ENCODE data around the gene TRIO.

The TRIO gene

DNA sequence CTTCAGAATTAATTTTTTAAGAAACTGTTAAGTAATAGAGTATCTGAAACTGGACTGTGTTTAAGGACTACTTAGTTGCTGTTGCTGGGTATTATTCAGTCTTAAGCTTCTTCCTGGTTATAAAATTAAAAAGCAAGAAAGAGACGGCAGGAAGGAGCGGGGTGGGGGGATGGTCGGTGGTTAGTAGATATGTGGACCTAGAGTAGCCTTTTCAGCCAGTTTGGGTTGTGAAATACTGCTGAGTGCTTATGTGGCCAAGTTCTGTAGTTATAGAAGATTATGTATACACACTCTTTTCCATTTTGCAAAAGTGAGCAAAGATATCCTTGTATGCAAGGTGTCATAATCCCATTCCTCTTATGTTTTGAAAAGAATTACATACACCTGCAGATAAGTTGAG, 28.5 kb downstream of the TRIO start:
- DNase-seq (ENCODE audit: extremely low spot score), result no peak
- ChIA-PET CTCF (interaction anchor here (0.9 kb wide), 1 partner anchor 9 kb away, joined by 4 read pairs; no protein-coding TSS in a partner anchor), POLR2A (no interaction called here)
- TF ChIP-seq BHLHE40 (IDR thresholded peaks at IDR 0.05; ENCODE audit: borderline replicate concordance) (no peak), CTBP1 (IDR thresholded peaks at IDR 0.05; ENCODE audit: borderline replicate concordance) (no peak)

- ChIA-PET POLR2A (interaction anchor here (1.4 kb wide), 1 partner anchor 15 kb away, joined by 4 read pairs; no protein-coding TSS in a partner anchor), CTCF (interaction anchor here (0.6 kb wide), 1 partner anchor 193 kb away, joined by 3 read pairs; no protein-coding TSS in a partner anchor)
- DNase-seq (ENCODE audit: extremely low spot score), result no peak
- TF ChIP-seq FOXA1 (IDR thresholded peaks at IDR 0.05), result no peak
- TF ChIP-seq, protein P1, sequence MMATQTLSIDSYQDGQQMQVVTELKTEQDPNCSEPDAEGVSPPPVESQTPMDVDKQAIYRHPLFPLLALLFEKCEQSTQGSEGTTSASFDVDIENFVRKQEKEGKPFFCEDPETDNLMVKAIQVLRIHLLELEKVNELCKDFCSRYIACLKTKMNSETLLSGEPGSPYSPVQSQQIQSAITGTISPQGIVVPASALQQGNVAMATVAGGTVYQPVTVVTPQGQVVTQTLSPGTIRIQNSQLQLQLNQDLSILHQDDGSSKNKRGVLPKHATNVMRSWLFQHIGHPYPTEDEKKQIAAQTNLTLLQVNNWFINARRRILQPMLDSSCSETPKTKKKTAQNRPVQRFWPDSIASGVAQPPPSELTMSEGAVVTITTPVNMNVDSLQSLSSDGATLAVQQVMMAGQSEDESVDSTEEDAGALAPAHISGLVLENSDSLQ (IDR thresholded peaks at IDR 0.05), result peak; percentile 53
Measured at GRCh38 chr5:14172149-14172795, 29.1 kb downstream of the TRIO start.

GRCh38 chr5:14173377-14174229, 30.5 kb downstream of the TRIO start:
- CTCF ChIA-PET, result interaction anchor here (0.6 kb wide), 1 partner anchor 9 kb away, joined by 3 read pairs; no protein-coding TSS in a partner anchor
- POLR2A ChIA-PET, result interaction anchor here (1.2 to 1.4 kb wide), 2 partner anchors 17 to 20 kb away, joined by 3 to 4 read pairs; no protein-coding TSS in a partner anchor
- no peak for DNase-seq (ENCODE audit: extremely low spot score)
- TF ChIP-seq BHLHE40 (IDR thresholded peaks at IDR 0.05; ENCODE audit: borderline replicate concordance), result no peak
- TF ChIP-seq, protein P1 (IDR thresholded peaks at IDR 0.05), result peak; percentile 62

- TF ChIP-seq HDGF (IDR thresholded peaks at IDR 0.05; ENCODE audit: borderline replicate concordance) (no peak), SUZ12 (IDR thresholded peaks at IDR 0.05) (no peak), FOXA1 (IDR thresholded peaks at IDR 0.05) (no peak), SP1 (IDR thresholded peaks at IDR 0.05) (no peak), LEF1 (IDR thresholded peaks at IDR 0.05; ENCODE audit: borderline replicate concordance) (no peak), FOXK2 (IDR thresholded peaks at IDR 0.05) (no peak), CTBP1 (IDR thresholded peaks at IDR 0.05; ENCODE audit: borderline replicate concordance) (no peak), L3MBTL2 (conservative IDR thresholded peaks at IDR 0.05) (no peak), FOXM1 (IDR thresholded peaks at IDR 0.05; ENCODE audit: borderline replicate concordance) (no peak), ELF4 (IDR thresholded peaks at IDR 0.05) (no peak), NFRKB (IDR thresholded peaks at IDR 0.05) (no peak), ZNF384 (IDR thresholded peaks at IDR 0.05) (no peak), ARNT (IDR thresholded peaks at IDR 0.05) (no peak), BHLHE40 (IDR thresholded peaks at IDR 0.05; ENCODE audit: borderline replicate concordance) (no peak), TARDBP (IDR thresholded peaks at IDR 0.05) (no peak)
- TF ChIP-seq, protein P1 (IDR thresholded peaks at IDR 0.05), result no peak
- ChIA-PET POLR2A (interaction anchor here (1.2 kb wide), 1 partner anchor 21 kb away, joined by 3 read pairs; no protein-coding TSS in a partner anchor), CTCF (interaction anchor here (0.6 to 0.9 kb wide), 2 partner anchors 8 to 9 kb away, joined by 3 to 4 read pairs; no protein-coding TSS in a partner anchor)
- DNase-seq (ENCODE audit: extremely low spot score), result no peak
Measured at GRCh38 chr5:14174230-14174636, 31.1 kb downstream of the TRIO start.

DNA sequence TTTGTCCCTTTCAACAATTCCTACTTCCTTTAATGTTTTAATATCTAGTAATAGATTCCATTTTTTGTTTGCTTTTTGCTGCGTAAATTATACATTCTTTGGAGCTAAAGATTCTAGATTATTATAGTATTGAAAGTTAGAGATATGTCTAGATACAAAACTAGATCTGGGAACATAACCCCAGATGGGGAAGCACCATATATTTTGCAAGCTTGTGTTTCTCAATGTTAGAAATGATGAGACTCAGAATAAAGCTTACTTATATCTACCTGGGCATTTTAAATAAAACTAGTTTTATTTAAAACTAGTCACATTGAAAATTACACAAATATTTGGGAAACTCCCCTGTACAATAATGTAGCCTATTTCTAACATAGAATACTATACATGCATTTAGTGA, 32.2 kb downstream of the TRIO start:
- POLR2A ChIA-PET, result interaction anchor here (1.0 kb wide), 1 partner anchor 19 kb away, joined by 3 read pairs; no protein-coding TSS in a partner anchor
- CTCF ChIA-PET, result interaction anchor here (0.8 kb wide), 1 partner anchor 14 kb away, joined by 3 read pairs; no protein-coding TSS in a partner anchor
- DNase-seq (ENCODE audit: extremely low spot score), result no peak
- TF ChIP-seq FOXK2 (IDR thresholded peaks at IDR 0.05) (no peak), FOXM1 (IDR thresholded peaks at IDR 0.05; ENCODE audit: borderline replicate concordance) (no peak)

- CTCF ChIA-PET, result no interaction called here
- POLR2A ChIA-PET, result no interaction called here
- DNase-seq (ENCODE audit: extremely low spot score), result no peak
- TF ChIP-seq SP1 (IDR thresholded peaks at IDR 0.05) (no peak), HDGF (IDR thresholded peaks at IDR 0.05; ENCODE audit: borderline replicate concordance) (no peak), LEF1 (IDR thresholded peaks at IDR 0.05; ENCODE audit: borderline replicate concordance) (no peak), NFRKB (IDR thresholded peaks at IDR 0.05) (no peak), ELF4 (IDR thresholded peaks at IDR 0.05) (no peak), ARNT (IDR thresholded peaks at IDR 0.05) (no peak), CTBP1 (IDR thresholded peaks at IDR 0.05; ENCODE audit: borderline replicate concordance) (no peak), BHLHE40 (IDR thresholded peaks at IDR 0.05; ENCODE audit: borderline replicate concordance) (no peak), ZNF384 (IDR thresholded peaks at IDR 0.05) (no peak), TARDBP (IDR thresholded peaks at IDR 0.05) (no peak), L3MBTL2 (conservative IDR thresholded peaks at IDR 0.05) (no peak), SUZ12 (IDR thresholded peaks at IDR 0.05) (no peak), FOXM1 (IDR thresholded peaks at IDR 0.05; ENCODE audit: borderline replicate concordance) (no peak), FOXA1 (IDR thresholded peaks at IDR 0.05) (no peak), FOXK2 (IDR thresholded peaks at IDR 0.05) (no peak)
- TF ChIP-seq, protein P1 (IDR thresholded peaks at IDR 0.05), result no peak
Measured at GRCh38 chr5:14176888-14177287, 33.7 kb downstream of the TRIO start.
